NCI-H82 treated with DMSO at 0.1 percent for 48 hours (cell line): ENCODE measurements around the gene UBE2E1.

Source experiments
- DNase-seq: peaks from one replicate; lab custom pipeline; 2025; ENCODE audit not compliant: unreplicated experiment; lab: John Stamatoyannopoulos, UW

Gene UBE2E1

DNA sequence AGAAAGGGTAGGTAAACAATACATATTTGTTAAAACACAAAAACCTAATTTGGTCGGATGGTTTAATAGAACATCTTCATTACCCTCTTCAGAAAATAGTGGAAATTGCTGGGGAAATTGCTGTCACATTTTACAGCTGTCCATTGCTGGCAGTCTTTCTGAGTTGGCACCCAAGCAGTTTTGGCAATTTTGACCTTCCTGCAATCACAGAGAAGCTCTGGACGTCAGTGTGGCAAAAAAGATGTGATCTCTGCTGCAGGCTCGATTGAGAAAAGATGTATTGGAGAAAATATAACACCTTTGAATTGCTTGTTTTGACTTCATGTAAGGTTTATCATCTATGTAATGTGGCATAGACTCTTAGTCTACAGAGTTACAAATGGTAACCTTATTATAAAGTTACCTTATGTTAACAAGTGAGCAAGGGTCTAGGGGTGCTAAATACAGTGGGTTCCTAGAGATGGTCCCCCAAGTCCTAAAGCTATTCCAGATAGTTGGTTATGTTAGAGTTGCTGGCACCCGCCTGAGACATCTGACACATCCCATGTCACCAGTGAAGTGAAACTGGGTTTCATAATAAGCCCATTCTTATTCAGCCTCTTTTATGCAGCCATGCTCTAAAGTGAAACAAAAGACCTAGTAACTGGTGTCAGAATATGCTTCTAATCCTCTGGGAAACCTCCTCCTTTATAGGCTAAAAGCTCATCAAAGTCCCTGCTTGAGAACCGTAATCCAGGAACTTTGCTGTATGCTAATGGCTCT, 14.0 kb downstream of the UBE2E1 start:
- no peak for DNase-seq

DNA sequence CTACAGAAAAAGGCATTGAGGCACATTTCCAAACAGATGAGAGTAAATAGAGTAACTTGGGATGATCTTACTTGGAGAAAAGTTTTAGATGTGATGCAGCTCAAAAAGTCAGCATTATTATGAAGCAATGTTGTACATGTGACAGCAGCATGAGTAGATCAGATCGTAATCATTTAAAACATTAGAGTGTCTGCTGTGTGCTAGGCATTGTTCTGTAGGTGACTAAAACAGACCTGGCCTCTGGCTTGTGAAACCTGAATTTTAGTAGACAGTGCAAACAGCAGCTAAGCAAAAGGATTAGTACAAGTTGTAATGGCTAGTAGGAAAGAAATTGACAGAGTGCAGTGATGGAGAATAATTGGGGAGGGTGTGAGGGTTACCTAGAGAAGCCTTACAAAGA, 15.1 kb downstream of the UBE2E1 start:
- no peak for DNase-seq

DNA sequence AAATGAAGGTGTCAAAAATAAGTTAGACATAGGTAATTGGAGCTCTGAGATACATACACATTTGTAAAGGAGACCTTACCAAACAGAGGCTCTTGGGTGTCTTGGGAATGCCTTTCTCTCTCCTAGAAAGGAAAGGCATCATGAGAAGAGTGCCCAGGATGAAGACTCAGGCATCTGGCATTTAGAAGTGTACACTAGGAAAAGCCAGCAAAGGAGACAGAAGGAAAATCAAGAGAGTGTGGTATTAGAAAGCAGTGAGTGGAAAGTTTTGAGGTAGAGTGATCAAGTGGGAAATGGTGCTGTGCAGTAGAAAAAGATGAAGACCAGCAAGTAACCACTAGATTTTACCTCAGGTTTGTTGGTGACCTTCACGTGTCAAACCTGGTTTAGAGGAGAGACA, 16.1 kb downstream of the UBE2E1 start:
- no peak for DNase-seq

DNA sequence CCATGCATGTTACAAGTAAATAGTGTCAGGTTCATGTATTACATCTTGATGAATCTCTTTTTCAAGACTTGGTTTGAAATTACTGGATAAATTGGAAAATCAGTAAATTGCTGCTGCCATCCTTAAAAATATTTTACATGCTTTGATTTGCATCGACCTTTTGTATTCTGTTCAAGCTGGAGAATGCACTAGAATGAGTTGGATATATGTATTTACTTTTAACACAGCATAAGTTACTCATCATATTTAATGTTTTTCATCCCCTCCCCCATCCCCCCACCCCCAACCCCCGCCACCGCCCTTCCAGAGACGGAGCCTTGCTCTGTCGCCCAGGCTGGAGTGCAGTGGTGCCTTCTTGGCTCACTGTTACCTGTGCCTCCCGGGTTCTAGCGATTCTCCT, 16.8 kb downstream of the UBE2E1 start:
- DNase-seq: no peak

DNA sequence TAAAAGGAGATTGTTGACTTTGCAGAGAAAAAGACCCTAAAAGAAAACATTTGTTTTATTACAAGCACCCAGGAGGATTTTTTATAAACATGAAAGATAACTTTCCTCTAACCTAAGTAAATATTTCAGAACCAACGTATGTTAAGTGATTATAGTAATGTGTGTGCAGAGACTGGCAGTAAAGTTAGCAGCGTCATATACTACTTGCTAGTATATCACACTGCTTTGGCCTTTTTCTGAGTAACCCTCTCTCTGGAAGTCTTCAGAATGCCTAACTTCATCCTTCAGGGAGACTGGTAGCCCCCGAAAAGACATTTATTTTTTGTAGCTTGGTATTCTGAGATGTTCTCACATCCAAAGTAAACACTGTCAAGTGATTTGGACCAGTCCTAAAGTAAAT, 17.9 kb downstream of the UBE2E1 start:
- no peak for DNase-seq

DNA sequence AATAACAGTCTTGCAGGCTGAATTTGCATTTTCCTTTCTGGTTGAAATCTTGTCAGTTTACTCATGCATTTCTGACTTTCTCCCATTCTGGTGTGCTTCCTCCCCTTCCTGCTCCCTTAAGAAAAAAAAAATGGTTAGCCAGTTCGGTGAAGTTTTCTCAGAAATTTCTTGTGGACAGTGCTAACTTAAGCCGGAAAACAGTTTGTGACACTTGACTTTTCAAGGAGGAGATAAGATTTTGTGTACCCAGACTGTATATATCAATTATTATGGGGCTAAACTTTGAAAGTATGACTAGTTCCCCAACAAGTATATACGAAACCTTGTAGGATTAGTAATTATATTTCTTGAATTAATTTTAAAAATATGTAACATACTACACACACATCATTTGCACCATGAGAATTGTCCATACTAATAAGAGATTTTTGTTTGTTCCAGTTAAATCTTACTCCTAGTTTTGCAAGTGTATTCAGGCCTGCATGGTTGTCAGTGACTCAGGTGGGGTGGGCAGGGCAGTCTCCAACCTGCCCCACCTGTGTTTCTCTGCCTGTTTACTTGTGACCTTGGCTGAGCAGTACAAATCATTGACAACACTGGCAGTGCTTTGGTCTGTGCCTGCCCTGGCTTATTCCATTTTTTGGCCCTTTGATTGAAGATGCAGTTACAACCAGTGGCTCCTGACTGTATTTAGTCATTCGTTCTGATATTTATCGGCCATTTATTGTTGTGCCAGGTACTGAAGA, 19.1 kb downstream of the UBE2E1 start:
- DNase-seq: no peak

DNA sequence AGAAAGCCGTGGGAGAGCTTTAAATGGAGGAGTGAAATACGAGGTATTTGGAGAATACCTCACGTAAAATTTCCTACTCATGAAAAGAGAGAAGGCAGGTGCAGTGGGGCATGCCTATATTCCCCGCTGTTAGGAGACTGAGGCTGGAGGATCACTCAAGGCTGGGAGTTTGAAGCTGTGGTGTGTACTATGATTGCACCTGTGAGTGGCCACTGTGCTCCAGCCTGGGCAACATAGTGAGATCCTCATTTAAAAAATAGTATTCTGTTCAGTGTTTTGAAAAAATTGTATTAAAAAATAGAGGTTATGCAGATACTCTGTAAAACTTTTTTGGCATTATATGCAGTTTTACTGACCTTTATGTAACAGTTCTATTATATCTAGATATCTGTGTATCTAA, 20.0 kb downstream of the UBE2E1 start:
- no peak for DNase-seq

- DNase-seq: no peak
Measured at GRCh38 chr3:23826382-23827064, 20.8 kb downstream of the UBE2E1 start.

DNA sequence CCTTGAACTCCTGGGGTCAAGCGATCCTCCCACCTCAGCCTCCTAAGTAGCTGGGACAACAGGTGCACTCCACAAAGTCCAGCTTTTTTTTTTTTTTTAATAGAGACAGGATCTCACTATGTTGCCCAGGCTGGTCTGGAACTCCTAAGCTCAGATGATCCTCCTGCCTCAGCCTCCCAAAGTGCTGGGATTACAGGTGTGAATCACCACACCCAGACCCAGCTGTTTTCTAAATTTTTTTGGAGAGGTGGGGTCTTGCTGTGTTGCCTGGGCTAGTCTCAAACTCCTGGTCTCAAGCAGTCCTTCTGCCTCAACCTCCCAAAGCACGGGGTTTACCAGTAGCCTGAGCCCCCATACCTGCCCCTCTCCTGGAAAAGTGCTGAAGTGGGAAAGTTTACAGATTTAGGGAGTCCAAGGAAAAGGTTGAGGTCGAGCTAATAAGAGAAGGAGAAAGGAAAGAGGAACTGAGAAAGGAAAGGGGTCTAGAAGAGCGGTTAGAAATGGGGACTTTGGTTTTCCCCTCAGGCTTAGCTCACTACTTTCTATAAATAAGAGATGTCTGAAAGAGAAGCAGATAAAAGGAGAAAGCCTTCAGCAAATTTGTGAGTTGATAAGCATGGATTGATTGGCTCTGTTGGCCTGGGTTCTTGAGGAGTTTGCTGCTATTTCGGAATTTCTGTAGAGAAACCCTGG, 23.6 kb downstream of the UBE2E1 start:
- DNase-seq: no peak

- no peak for DNase-seq
Measured at GRCh38 chr3:23830869-23831484, 25.2 kb downstream of the UBE2E1 start.

DNA sequence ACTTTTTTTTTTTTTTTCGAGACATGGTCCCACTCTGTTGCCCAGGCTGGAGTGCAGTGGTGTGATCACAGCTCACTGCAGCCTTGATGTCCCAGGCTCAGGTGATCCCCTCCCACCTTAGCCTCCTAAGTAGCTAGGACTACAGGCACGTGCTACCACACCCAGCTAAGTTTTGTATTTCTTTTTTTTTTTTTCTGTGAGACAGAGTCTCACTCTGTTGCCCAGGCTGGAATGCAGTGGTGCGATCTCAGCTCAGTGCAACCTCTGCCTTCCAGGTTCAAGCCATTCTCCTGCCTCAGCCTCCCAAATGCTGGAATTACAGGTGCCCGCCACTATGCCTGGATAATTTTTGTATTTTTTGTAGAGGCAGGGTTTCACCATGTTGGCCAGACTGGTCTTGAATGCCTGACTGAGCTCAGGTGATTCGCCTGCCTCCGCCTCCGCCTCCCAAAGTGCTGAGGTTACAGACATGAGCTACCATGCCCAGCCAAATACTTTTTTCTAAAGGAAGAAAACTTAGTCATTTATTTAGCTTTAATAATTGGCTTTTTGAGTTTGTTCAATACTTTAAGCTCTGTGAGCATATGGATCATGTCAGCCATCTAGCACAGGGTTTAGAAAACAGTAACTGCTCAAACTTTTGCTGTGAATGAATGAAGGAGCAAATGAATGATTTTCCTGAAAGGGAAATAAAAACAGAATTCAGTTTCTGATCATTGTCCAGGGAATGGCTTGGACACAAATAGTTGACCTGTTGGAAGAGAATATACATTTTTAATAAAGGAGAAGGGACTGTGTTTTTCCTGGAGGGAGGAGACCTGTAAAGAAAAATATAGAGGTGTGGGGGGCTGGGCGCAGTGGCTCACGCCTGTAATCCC, 26.0 kb downstream of the UBE2E1 start:
- DNase-seq: no peak

GRCh38 chr3:23832523-23832922, 26.8 kb downstream of the UBE2E1 start:
- DNase-seq: no peak

DNA sequence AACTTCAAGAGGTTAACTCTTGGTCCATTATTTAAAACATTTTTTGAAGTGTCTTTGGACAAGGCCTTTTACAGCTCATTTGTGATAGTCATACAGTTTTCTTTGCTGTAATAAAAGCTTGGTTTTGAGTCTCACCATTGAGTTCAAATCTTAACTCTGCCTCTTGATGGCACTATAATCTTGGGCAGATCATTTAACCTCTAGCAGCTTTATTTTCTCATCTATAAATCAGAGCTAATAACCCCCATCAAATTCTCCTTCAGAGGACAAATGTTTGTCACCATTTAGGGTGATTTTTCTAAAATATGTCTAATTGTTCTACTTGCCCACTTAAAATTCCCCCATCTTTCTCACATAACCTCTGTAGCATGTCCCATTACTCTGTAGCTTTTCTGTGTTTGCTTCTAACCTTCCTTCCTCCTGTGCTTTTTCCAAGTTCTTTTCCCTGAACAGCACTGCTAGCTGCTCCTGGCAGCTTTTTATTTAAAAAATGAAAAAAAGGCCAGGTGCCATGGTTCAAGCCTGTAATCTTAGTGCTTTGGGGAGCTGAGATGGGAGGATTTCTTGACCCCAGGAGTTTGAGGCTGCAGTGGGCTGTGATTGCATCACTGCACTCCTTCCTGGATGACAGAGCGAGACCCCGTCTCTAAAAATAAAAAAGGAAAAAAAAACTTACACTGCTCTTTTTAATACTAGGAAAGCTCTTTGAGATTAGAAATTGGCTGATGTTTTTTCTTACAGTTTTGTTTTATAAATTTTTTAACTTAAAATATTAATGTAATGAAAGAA, 28.5 kb downstream of the UBE2E1 start:
- no peak for DNase-seq

- DNase-seq: no peak
Measured at GRCh38 chr3:23835087-23835486, 29.3 kb downstream of the UBE2E1 start.

GRCh38 chr3:23835802-23836201, 30.0 kb downstream of the UBE2E1 start:
- DNase-seq: no peak

DNA sequence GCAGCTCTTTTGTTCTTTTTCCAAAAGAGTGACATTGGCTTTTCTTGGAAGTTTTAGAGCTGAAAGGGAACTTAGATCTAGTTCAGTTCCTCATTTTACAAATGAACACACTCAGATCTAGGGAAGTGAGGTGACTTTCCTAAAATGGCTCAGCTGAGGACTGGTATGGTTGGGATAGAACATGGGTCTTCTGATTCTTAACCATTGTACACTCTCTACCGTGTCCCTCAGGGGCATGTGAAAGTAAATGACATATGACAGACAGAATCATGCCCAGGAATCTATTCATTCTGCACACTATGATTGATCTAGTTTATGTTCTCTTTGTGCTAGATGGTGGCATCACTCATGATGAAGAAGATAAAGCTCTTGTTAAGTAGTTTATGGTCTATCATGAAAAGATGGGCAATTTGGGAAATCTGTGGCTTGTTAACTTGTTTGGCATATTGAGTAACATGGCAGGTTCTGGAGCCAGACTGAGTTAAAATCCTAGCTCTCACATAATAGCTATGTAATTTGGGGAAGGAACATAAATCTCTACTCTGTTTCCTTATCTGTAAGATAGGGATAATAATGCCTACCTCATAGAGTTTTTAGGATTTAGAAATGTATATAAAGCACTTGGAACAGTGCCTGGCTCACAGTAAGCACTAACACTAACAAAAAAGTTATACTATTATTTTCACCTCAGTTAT, 30.9 kb downstream of the UBE2E1 start:
- no peak for DNase-seq

- DNase-seq: no peak
Measured at GRCh38 chr3:23837286-23837685, 31.5 kb downstream of the UBE2E1 start.

DNA sequence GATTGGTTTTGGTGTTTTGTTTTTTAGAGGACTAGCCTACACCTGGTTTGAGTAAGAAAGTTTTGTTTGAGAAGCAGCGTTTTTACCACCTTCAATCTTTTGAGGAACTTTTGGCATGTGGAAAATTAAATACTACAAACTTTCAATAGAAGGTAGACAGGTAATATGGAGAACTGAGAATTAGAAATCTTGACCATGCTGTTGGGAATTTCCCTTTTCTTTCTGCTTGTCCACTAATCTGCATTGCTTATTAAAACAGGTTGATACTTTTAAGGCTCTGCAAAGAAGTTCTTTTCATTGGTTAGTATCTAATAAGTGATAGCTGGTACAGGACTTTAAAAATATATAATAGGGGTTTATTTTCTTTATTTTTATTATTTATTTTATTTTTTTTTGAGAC, 31.9 kb downstream of the UBE2E1 start:
- no peak for DNase-seq

DNA sequence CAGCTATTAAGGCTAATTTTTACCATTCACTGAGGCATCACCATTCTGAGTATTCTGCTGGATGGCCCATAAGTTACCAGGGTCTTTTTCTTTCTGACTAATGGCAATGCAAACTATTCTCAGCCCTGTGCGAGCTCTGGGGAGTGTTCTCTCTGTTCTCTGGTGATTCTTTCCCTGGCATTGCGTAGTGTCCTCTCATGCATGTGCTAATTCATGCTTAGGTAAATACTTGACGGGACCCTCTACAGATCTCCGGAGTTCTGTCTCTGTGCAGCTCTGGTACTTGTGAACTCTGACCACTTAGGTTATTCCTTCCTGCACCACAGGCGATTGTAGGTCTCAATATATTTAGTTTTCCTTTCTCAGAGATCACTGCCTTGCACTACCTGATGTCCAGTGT, 34.8 kb downstream of the UBE2E1 start:
- DNase-seq: no peak
